ENCODE data around the gene P4HA2.
A peak's percentile ranks its signal among the peaks of the same experiment; 100 is the strongest.

Gene P4HA2

DNA sequence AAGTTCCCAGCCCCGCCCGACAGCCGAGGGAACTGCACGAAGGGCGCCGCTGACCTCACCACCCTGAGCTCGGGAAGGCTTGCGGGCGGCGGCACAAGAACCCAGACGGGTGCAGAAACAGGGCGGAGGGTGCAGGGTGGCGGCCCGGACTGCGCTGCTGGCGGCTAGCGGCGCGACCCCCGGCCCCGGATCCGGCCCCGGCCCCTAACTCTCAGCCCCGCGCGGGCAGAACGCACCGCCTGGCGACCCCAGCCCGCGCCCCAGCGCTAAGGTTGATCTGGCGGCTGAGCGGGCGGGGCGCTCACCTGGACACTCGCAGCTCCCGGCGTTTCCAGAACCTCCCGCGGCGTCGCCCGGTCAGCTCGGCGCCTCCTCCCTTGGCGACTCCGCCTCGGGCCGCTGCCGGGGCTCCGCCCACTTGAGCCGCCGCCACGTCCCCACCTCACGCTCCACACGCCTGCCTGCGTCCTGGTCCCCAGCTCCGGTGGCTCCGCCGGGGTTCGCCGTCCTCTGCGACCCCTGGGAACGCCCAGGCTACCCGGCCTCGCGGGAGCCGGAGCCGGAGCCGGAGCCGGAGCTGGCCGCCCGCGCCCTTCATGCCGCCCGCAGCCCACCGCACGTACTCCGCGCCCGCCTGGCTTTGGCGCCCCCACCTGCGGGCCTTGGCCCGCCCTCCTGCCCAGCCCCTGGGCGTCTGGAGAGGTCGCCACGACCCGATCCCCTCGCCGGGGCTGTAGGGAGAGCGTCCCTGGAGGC, at the start of gene P4HA2:
Gene P4HA2 (minus strand): TSS at position 369 of the 756 bp plus-strand sequence. CDS start 9,227 bp downstream, outside the sequence.
- peak; percentile 87 for DNase-seq

DNA sequence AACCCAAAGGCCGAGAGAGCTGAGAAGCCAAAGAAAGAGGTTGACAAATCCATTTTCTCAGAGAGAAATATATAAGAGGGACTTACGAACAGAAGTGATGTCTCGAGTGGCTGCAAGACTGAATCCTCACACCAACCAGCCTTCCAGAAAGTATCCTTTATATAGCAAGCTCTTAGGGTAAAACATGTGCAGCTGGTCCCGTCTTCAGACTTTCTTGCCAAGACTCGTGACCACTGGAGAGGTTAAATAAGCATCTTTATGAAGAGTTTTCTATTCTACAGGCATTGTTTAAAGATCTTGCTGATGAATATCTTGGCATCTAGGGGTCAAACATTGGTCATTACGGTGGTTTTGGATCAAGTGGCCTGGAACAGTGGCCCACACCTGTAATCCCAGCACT, 49.6 kb upstream of the P4HA2 start:
- no peak for DNase-seq

DNA sequence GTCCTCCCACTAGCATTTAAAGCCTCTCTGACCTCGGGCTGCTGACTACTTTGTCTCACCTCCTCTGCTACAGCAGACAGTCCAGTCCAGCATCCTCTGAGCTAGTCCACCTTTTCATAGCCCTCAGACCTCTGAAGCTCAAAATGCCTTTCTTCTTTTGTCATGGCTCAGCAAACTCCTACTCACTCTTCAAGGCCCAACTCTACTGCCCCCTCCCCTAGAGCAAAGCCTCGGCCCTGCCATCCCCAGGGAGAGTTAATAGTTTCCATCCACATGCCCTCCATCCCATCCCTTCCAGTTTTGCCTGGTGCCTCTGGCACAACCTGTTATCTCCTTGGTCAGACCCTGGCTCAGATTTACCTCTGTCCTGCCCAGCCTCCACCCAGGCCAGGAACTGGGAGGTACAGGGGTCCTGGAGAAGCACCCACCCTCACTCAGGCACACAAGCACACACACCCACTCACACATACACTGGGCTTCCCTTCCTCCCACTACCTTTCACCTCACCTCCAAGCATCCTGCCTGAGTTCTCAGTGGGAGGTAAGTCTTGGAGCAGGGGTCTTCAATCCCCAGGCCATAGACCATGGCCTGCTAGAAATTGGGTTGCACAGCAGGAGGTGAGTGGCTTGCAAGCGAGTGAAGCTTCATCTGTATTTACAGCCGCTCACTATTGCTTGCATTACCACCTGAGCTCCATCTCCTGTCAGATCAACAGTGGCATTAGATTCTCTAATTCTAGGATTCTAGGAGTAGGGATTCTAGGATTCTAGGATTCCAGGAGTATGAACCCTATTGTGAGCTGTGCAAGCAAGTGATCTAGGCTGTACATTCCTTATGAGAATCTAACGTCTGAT, 47.9 kb upstream of the P4HA2 start:
- no peak for DNase-seq

DNA sequence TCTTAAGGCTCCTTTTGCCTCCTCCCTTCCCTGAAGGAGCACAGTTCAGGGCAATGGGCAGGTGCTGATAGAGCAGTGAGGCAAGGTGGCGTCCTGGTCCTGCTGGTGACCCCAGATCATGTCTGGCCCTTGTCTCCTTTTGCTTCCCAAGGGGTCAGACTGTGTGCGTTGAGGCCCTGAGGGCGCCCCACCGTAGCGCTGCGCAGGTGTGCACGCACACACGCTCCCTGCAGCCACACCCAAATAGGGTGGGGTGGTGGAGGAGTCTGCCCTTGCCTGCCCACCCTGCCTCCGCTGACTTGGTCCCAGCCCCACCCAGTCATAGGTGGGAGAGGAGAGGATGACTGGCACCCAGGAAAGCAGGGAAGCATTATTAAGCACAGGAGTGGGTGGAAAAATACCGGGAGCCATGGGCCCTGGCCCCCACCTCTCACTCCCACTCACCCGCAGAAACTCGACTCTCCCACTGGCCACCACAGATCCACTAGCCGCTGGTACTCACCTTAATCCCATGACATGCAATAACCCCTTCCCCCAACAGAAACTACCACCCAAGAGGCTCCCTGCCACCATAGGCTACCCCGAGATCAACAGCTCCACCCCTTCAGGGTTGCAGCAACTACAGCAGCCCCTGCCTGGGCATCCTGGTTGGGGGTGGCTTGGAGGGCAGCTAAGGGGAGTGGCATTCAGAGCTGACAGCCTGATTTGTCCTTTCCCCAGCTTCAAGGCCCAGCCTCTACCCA, 46.6 kb upstream of the P4HA2 start:
- no peak for DNase-seq

DNA sequence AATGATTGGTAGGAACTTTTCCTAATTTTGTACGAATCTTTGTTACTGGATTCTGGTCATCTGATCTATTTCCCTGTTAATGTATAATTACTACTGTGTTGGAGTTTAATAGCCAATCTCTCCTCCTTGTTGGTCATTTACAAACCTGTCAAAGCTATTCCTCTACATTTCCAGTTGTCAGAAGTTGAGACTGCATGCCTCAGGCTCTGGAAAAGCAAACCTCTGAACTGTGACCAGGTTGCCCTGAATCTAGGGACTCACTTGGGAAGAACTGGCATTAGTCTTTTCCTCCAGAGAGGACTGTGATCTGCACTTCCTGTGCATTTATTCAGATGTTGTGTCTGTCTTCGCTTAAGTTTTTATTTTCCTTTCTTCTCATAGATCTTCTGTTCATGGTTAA, 46.0 kb upstream of the P4HA2 start:
- no peak for DNase-seq

DNA sequence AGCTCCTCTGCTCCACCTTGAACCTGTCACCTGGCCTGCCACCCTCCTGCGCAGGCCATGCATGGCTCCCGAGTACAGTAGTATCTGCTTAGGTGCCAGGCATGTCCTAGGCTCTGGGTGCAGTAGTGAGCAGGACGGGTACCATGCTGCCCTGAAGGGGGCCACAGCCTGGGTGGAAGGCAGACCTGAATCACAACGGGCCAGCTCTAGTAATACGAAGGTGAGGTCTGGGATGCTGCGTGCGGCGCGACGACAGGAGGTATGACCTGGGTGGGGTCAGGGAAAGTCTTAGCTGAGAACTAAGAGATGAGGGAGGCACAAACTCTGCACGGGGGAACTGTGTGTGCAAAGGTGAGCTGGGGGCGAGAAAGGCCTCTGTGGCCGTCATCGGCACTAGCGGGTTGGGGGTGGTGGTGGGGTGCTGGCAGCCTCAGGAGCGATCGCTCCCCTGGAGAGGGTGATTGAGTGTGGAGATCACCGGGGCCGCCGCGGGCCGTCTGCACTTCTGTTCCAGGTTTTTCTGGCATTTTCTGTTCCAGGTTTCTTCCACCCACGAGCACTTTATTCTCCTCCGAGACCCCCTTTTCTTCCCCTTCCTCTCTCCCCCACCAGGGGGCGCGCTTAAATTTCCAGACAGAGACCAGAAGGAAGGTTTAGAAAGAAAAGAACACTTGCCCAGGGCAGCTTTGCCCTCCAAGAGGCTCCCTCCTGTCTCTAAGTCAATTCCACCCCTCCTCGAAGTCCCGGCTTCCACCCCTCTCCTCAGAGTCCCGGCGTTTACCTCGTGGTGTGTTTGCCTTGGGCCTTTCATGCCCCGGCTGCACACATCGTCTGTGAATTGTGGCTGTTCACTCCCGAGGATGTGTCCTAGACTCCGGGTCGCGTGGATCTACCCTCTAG, 44.9 kb upstream of the P4HA2 start:
- peak; percentile 67 for DNase-seq

DNA sequence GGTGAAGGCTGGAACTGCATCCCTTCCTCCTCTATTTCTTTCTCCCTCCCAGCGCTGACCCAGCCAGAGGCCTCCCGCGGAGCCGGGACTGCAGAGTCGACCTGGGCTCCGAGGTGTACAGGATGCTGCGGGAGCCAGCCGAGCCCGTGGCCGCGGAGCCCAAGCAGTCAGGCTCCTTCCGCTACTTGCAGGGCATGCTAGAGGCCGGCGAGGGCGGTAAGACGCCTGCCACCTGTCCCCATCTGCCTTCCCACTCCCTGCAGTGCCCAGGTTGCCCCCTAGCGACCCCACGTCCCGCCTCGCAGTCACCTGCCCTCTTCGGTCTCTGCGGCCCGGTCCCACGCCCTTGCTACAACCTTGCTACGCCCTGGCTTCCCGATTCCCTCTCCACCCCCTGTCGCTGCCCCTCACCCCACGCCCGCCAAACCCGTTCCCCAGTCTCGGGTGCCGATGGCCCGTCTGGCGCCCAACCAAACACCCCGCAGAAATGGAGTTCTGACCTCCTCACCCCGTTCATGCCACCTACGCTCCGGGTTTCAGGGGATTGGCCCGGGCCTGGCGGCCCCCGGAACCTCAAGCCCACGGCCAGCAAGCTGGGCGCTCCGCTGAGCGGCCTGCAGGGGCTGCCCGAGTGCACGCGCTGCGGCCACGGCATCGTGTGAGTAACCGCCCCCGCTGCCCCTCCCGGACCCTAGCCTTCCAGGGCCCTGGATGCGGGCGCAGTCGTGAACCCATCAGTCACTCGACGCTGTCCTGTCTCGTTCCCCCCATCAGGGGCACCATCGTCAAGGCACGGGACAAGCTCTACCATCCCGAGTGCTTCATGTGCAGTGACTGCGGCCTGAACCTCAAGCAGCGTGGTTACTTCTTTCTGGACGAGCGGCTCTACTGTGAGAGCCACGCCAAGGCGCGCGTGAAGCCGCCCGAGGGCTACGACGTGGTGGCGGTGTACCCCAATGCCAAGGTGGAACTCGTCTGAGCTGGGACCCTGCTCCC, 43.9 kb upstream of the P4HA2 start:
- peak; percentile 31 for DNase-seq

DNA sequence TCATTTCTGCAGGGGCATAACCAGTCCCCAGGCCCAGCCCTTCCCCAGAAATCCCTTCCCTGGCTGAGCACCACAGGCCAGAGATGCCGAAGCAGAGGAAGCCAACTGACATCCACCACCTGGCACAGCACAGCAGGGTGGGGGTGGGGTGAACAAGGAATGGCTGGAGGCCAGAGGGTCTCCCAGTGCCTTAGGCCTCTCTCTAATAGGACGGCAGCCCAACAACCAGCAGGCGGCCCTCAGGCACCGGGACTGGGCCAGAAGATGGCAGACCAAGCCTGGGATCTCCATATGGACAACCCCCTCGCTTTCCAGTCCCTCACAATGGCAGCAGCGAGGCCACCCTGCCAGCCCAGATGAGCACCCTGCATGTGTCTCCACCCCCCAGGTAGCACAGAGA, 43.1 kb upstream of the P4HA2 start:
- DNase-seq: no peak

DNA sequence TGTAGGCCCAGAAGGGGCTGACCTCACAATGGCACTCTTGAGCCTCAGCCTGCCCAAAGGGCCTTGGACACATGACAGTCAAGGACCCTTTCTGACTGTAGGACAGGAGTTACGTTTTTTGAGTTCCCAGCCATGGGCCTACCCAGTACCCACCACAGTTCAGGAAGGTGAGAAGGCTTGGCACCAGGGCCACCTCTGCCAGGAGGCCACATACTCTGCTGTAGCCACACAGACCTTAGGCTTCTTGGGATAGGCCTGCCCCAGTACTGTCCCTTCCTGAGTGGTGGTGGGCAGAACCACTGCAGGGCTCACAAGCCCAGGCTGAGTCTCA, 42.6 kb upstream of the P4HA2 start:
- no peak for DNase-seq

DNA sequence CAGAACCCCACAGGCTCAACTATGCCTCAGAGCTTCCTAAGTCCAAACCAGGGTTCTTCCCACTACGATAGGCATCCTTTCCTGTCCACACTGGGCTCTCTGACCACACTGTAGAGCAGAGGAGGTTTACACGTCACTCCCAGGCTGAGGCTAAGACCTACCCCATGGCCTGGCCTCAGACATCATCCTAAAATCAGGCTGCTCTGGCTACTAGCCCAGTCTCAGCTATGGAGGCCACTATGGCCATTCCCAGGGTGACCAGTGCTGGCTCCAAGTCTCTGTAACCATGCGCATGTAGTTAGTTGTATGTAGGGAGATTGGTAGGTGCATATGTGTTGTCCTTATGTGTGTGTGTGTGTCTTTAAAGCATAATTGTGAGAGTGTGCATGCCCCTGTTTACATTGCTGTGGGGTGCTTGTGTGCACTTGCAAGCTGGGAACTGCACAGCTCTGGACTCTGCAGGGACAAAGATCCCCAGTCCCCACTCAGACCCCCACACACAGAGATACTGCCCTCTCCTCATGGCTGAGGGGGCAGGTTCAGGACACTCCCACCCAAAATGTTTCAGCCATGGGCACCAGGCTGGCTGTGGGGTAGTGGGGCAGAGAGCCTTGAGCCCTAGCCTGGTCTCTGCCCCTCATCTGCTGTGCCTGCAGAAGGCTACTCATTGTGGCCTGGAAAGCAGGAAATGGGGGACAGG, 42.1 kb upstream of the P4HA2 start:
- DNase-seq: no peak

DNA sequence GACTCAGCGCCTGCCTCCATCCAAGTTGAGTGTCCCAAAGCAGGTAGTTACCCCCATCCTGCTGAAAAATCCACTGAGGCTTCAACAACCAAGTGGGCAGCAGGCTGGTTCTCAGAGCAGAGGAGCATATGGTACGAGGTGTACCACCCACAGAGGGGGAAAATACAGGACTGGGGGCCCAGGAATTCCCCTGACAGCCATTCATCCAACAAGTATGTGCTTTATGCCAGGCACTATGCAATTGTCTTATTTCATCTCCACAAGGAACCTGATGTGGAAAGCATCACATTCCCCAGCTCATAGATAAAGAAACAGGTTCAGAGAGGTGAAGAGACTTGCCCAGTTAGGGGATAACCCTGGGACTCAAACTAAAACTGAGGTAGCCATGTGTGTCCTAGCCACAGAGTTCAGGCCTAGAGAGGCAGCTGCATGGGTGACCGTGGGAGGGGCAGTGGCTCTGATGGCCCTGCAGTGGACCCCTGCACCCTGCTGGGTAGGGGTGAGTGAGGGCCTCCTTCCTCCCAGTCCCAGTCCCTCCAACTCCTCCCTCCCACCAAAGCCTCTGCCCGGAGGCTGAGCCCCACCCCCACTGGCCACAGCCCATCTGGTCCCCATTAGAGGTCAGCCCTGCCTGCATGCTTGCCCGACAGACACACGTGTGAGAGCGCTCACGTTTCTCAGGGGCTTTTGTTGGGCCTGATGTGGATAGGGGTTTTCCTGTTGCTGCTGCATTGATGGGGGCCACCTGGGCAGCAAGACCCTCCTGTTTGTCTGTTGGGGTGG, 41.3 kb upstream of the P4HA2 start:
- DNase-seq: no peak

DNA sequence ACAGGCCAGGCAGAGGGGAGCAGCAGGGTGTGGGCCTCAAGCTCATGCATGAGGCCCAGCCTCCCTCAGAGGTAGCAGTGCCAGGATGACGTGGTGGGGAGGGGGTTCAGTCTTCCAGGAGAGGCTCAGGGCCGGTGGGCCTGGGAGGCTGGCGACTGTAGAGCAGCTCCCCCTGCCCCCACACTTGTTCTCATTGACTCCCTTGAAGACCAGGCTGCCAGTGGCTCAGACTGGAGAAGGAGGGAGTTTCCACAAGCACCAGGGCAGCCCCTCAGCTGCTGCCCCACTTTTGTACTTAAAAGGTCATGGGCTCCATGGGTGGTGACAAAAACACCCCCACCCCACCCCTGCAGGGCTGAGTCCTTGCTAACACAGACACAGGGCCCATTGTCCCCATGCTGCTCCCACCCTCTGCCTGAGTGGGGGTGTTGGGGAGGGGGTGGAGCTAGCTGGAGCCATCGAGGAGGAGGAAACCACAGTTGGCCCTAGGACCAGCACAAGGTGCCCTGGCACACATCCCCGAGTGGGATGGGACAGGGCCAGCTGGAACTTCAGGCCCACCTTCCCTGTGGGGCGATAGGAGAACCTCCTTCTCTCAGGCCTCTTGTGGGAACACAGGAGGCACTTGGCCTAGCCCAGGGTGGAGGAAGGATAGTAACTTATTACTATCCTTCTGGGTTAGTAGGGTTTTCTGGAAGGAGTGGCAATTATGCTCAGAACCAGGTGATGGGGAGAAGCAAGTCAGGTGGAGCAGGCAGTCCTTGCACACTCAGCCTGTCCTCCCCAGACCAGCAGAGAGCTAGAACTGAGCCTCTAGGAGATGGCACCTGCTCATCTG, 40.5 kb upstream of the P4HA2 start:
- no peak for DNase-seq

DNA sequence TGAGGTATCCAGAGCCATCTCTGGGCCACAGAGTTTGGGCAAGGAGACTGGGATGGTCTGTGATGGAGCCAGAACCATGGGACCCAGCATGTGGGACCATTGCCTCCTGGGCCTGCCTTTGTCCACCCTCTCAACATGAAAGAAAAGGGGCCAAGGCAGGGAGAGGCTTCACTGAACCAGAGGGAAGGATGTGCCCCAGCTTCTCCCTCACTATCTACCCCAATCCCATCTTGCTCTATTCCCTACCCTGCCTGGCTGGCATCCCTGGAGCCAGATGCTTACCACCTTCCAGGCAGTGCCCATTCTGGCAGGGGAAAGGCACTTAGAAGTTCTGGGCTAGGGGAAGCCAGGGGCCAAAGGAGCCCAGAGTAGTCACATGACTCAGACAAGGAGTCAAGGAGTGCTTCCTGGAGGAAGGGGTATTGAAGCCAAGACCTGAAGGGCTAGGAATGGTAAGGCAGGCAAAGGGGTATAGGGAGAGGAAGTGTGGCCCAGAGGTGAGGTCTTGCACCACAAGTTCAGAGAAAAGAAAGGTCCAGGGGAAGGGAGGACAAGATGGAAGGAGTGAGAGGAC, 39.6 kb upstream of the P4HA2 start:
- no peak for DNase-seq

DNA sequence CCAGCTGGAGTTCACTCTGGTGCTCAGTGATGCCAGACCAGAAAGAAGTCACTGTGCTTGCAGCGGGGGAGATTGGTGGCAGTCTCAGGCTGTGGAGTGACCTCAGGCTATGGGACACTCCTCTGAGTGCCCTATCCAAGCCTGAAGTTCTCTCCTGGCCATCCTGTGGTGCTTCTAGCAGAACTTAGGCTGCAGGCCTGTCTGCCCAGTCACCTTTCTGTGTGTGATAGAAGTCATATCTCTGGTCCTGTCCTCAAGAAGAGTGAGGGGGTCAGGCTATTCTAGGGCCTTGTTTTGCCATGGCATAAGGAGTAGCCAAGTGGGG, 39.1 kb upstream of the P4HA2 start:
- no peak for DNase-seq

DNA sequence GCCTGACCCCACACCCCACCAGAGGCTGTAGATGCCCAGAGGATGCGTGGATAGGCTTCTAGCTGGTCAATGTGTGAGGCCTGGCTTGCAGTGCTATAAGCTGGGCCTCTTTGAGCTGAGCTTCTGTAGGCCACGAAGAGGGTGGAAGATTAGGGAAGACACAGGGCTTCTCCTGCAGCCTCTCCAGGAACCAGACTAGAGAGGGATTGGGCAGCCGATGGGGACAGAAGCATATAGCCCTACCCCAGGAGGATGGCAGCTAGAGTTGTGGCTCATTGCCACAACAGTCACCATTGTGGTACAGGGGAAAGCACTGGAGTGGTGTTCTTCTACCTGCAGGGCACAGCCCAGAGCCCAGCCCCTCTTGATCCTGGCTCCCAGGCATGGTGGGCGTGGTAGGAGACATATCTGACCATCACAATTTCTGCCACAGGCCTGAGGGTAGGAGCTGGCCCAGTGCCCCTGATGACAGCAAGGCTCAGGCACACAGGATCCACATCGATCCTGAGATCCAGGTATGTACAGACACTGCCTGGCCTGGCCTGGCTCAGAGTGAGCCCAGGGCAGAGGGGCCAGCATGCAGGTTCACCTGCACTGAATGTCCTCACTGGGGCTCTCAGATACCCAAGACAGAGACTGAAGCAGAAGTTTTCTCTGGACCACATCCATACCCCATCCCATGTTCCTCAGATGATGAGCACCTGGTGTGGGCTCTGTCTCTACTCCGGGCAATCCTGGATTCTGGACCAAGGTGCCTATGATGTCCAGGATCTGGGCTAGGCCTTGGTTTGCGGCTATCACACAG, 38.6 kb upstream of the P4HA2 start:
- DNase-seq: no peak

DNA sequence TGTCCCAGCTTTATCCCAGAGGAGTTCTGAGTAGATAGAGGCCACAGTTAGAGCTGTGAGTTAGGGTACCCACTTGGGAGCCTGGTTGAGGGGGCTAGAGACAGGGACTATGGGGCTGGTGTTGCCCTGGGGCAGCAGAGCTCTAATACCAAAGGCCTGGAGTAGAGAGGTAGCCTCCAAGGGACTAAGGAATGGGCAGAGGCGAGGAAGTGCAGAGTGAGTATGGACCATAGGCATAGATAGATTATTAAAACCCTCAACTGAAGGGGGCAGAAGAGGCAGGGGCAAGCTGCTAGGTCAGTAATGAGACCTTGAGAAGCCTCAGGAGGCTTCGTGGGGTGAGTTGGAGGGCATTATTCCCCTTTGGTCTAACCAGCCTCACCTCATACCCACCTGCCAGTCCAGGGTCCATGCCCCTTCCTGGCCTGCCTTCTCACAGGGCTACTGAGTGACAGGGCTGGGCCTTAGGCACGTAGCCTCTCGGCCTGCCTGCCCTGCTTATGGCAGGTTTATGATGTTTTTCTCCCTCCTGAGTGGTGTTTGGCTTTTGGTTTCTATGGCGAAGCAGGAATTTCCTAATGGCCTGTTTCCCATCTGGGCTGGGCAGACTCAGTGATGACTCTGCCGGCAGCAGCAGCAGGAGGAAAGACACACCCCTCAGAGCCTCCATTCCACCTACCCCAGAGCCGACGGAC, 37.8 kb upstream of the P4HA2 start:
- DNase-seq: no peak
